ENCODE data around the gene LAPTM5. TPM values are rescaled to one million over a fixed set of nuclear protein-coding genes. Genes with fewer than 3 reads are reported as not detected.

Gene LAPTM5
- total and polyA plus RNA-seq, 4 donors, result 18.0 to 46.2 (median 28.1) TPM

- H3K36me3 ChIP-seq (ENCODE audit: control insufficient read depth in 4 of 4, insufficient read depth in 3 of 4, low read depth in 1 of 4, low read length in 3 of 4), result peaks cover 0 to 10% (median 1%) of the 10 kb centered on the region in 4 donors
- no peak for DNase-seq (ENCODE audit: low spot score)
- H3K27ac ChIP-seq (ENCODE audit: low read depth in 1 of 2, low read length in 2 of 2), result no peak overlapping the region
- no peak overlapping the region for H3K9ac ChIP-seq (ENCODE audit: low read depth in 1 of 2, low read length in 2 of 2)
- WGBS, result 94% methylated on average over 5 of the region's 5 CpGs
- H3K27me3 ChIP-seq (ENCODE audit: control insufficient read depth in 4 of 4, insufficient read depth in 4 of 4, low read length in 3 of 4), result no peaks in the 10 kb centered on the region
- H3K9me3 ChIP-seq (ENCODE audit: control insufficient read depth in 4 of 4, low read length in 3 of 4), result no peaks in the 10 kb centered on the region
- H3K4me1 ChIP-seq (ENCODE audit: control insufficient read depth in 4 of 4, insufficient read depth in 4 of 4, low read length in 3 of 4), result no peaks in the 10 kb centered on the region
- no peak overlapping the region for H3K4me3 ChIP-seq (ENCODE audit: low read depth in 1 of 3, low read length in 3 of 3)
- TF ChIP-seq ZBTB33 (IDR thresholded peaks at IDR 0.05), result no peak
- no peak for TF ChIP-seq SP1 (IDR thresholded peaks at IDR 0.05)
- TF ChIP-seq, protein P1, sequence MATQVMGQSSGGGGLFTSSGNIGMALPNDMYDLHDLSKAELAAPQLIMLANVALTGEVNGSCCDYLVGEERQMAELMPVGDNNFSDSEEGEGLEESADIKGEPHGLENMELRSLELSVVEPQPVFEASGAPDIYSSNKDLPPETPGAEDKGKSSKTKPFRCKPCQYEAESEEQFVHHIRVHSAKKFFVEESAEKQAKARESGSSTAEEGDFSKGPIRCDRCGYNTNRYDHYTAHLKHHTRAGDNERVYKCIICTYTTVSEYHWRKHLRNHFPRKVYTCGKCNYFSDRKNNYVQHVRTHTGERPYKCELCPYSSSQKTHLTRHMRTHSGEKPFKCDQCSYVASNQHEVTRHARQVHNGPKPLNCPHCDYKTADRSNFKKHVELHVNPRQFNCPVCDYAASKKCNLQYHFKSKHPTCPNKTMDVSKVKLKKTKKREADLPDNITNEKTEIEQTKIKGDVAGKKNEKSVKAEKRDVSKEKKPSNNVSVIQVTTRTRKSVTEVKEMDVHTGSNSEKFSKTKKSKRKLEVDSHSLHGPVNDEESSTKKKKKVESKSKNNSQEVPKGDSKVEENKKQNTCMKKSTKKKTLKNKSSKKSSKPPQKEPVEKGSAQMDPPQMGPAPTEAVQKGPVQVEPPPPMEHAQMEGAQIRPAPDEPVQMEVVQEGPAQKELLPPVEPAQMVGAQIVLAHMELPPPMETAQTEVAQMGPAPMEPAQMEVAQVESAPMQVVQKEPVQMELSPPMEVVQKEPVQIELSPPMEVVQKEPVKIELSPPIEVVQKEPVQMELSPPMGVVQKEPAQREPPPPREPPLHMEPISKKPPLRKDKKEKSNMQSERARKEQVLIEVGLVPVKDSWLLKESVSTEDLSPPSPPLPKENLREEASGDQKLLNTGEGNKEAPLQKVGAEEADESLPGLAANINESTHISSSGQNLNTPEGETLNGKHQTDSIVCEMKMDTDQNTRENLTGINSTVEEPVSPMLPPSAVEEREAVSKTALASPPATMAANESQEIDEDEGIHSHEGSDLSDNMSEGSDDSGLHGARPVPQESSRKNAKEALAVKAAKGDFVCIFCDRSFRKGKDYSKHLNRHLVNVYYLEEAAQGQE (IDR thresholded peaks at IDR 0.05), result no peak
- TF ChIP-seq, protein P2, sequence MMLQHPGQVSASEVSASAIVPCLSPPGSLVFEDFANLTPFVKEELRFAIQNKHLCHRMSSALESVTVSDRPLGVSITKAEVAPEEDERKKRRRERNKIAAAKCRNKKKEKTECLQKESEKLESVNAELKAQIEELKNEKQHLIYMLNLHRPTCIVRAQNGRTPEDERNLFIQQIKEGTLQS (IDR thresholded peaks at IDR 0.05), result no peak
- no peak for TF ChIP-seq HNF4G (IDR thresholded peaks at IDR 0.05)
- TF ChIP-seq TAF1 (conservative IDR thresholded peaks at IDR 0.05), result no peak
- TF ChIP-seq, protein P3, sequence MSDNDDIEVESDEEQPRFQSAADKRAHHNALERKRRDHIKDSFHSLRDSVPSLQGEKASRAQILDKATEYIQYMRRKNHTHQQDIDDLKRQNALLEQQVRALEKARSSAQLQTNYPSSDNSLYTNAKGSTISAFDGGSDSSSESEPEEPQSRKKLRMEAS (IDR thresholded peaks at IDR 0.05), result no peak
- no peak for TF ChIP-seq EGR1 (IDR thresholded peaks at IDR 0.05; ENCODE audit: low read depth in 2 of 2)
- no peak for TF ChIP-seq JUND (IDR thresholded peaks at IDR 0.05)
- TF ChIP-seq HNF4A (conservative IDR thresholded peaks at IDR 0.05), result no peak
- no peak for TF ChIP-seq NR2F2 (IDR thresholded peaks at IDR 0.05)
- TF ChIP-seq RXRA (IDR thresholded peaks at IDR 0.05), result no peak
- TF ChIP-seq FOXA2 (IDR thresholded peaks at IDR 0.05), result no peak
- TF ChIP-seq, protein P4, sequence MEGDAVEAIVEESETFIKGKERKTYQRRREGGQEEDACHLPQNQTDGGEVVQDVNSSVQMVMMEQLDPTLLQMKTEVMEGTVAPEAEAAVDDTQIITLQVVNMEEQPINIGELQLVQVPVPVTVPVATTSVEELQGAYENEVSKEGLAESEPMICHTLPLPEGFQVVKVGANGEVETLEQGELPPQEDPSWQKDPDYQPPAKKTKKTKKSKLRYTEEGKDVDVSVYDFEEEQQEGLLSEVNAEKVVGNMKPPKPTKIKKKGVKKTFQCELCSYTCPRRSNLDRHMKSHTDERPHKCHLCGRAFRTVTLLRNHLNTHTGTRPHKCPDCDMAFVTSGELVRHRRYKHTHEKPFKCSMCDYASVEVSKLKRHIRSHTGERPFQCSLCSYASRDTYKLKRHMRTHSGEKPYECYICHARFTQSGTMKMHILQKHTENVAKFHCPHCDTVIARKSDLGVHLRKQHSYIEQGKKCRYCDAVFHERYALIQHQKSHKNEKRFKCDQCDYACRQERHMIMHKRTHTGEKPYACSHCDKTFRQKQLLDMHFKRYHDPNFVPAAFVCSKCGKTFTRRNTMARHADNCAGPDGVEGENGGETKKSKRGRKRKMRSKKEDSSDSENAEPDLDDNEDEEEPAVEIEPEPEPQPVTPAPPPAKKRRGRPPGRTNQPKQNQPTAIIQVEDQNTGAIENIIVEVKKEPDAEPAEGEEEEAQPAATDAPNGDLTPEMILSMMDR (IDR thresholded peaks at IDR 0.05; ENCODE audit: low read depth, low read length, missing input control), result no peak
- no peak for TF ChIP-seq YY1 (IDR thresholded peaks at IDR 0.05)
- TF ChIP-seq RAD21 (IDR thresholded peaks at IDR 0.05), result no peak
- TF ChIP-seq FOXA1 (IDR thresholded peaks at IDR 0.05), result no peak
Observed at GRCh38 chr1:30724655-30725421, 32.7 kb downstream of the LAPTM5 start.
